Activated CD8-positive, alpha-beta memory T cell treated with anti-CD3 and anti-CD28 coated beads, Interleukin-2, amount 50 U/mL, for 1 hour (primary cell): Measurements from ENCODE around the gene SPATC1L.

Experiments
- DNase-seq: peaks from one replicate; pipeline ENCODE4 v3.0.0-alpha.2; 2020; ENCODE audit errors: extremely low read depth

SPATC1L gene

DNA sequence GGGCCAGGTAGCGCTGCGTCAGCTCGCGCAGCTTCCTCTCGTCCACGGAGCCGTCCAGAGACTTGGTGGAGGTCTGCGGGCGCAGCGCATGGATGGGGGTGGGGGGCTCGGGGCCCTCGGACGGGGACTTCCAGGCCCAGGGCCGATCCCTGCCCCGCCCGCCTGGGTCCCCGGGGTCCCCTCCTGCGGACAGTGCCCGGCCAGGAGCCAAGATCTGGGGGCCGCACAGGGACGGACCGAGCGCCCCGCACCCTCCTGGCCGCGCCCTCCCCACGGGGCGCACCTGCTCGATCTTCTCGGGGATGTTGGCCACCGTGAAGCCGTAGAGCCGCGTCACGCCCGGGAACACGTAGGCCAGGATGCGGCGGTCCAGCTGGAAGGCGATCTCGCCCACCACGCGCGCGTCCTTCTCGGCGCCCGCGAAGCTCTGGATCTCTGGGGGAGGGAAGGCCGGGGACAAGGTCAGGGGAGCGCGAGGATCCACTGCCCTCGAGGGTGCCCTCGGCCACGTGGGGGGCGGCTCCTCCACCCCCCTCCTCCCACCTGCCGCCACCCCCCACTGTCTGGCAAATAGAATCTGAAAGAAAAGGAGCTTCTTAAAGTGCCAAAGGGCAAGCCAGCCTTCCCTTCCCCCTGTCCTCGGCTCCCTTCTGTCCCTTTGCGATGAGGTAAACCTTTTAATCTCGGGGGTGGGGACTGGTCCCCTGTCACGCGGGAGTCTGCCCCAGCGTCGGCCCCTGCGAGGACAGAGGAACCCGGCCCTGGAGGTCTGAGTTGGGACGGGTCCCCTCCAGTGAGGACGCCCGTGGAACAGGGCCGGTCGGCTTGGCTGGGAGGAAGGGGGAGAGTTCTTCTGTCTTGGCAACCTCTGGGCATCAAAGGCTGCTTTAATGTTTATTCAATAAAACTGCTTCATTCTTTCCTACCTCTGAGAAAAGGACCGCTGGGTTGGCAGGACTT is 22.3 kb downstream of the SPATC1L start:
- DNase-seq = no peak

DNA sequence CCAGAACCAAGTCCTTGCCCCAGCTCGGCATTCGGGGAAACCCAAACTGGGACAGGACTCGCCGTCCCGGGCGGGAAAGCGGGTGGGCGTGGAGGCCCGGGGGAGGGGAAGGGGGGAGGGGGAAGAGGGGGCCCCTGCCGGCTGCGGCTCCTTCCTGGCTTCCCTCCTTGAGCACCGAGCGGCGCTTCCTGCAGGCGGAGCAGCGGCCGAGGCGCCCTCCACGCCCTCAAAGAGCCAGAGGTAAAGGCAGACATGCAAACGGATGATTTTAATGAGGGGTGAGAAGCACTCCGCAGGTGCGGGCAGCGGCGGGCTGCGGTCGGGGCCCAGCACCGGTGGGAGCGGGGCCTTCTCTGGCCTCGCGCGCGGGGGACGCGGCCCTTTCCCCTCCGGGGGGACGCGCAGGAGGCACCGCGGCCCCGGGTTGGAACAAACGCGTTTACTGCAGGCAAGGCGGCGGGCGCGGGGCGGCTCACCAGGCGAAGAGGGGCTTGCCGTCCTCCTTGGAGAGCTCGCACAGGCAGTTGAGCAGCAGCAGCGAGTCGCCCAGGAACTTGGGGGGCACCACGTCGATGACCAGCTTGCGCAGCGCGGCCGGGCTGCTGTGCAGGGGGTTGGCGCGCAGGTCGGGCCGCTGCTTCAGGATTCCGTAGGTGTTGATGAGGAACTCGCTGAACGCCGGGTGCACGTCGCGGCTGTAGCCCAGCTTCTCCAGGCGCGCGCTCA is 23.2 kb downstream of the SPATC1L start:
- no peak for DNase-seq

DNA sequence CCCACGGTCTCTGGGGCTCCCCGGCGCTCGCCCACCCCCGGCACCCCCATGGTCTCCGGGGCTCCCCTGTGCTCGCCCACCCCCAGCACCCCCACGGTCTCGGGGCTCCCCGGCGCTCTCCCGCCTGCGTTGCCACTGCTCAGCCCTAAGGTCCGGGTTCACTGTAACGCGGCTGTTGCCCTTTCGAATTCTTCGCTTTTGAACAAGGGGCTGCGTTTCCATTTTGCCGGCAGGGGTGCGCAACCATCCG is 23.7 kb downstream of the SPATC1L start:
- DNase-seq = no peak

DNA sequence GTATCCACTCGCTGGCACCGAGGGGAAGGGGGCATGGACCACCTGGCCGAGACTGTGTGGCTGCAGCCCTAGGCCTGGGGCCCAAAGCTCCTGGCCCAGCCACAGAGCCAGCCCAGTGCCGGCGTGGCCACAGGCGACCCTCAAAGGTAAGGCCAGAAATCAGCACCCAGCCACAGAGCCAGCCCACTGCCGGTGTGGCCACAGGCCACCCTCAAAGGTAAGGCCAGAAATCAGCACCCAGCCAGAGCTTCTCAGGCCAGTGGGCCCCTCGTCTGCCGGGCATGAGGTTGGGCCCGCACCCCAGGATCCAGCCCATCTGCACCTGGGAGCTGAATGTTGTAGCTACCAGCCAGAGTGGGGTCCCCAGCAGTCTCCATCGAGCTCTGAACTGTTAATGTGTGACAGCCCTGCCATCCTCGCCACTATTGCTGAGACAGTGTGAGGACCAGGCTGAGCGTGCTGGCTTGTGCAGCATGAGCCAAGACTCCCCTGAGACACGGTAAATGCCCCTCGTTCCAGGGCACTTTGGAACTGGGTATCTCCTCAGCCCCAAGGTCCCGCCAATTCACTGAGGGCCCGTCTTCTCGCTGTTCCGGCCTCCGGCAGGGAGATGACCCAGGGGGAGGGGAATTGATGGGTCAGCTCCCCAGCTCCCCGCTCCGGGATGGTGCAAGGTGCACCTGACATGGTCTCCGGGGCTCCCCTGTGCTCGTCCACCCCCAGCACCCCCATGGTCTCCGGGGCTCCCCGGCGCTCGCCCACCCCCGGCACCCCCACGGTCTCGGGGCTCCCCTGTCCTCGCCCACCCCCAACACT is 24.2 kb downstream of the SPATC1L start:
- no peak for DNase-seq

DNA sequence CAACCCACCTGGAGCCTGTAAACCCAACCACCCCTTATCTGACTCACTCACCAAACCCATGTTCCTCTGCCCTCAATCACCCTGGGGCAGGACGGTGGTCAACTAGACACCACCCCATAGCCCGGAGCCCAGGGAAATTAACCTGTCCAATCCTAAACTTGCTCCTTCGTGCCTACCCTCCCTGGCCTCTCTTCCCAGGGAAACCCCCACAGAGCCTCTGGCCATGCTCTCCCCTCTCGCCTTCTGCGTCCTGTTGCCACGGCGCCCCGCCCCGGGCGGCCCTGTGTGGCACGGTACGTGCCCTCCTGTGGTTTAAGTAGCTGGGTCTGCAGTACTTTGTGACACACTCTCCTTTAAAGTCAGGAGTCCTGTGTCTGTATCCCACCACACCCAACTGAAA is 24.9 kb downstream of the SPATC1L start:
- no peak for DNase-seq

DNA sequence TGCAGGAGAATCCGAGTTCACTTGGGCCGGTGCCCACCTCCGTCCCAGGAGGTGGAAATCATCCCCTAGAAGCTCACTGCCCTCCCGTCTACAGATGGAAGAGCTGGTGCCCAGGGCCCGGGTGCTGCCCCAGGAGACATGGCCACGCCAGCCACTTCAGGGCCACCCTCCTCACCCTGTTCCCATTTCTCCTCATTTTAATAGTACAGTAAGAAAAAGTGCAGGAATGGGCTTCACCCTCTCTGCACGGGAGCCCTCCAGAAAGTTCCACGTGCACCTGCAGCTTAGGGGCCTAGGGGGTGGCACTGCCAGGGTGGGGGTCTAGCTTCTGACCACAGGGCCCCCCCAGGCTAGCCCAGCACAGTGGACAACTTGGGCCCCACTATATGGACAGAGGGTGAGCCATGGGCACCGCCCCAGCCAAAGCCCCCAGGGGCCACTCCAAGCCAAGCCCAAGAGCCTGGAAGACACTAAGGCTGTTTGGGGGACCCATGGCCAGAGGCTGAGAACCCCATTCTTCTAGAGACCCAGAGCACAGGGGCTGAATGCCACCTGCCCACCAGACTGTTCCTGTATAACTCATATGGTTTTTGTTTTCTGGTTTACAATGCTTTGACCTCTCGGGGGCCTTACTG is 25.5 kb downstream of the SPATC1L start:
- DNase-seq = no peak

DNA sequence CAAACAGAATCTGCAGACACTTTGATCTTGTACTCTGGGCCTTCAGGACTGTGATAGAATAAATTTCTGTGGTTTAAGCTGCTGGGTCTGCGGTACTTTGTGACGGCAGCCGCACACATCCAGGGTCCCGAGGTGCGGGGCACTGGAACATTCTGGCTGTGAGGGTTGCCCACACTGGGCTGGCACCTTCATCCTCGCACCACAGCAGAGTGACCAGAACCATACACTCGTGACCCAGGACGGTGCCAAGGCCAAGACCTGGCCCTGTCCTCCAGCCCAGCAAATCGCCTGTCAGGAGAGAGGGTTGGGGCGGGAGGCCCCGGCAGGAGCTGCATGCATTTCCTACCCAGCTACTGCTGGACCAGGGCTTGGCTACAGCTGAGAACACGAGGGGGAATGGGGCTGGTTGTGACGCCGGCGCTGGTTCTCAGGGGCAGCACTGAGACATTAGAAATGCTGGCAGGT is 26.2 kb downstream of the SPATC1L start:
- no peak for DNase-seq

DNA sequence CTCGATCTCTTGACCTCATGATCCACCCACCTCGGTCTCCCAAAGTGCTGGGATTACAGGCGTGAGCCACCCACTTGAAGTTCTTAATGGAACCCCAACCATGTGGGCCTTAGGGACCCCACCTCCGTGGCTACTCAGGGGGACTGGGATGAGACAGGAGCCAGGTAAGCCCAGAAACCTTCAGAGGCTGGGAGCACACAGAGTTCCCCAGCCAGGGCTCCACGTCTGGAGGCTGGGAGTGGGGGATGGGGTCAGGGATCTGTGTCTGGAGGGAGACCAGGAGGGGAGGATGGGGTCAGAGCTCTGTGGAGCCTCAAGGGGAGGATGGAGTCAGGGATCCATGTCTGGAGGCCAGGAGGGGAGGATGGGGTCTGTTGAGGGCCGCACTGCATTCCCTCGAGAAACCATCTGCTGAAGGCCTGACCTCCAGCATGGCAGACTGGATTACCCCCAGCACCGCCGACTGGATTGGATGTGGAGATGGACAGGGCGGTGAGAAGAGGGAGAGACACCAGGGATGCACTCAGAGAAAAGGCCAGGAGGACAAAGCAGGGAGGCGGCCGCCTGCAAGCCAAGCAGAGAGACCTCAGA is 26.8 kb downstream of the SPATC1L start:
- no peak for DNase-seq

DNA sequence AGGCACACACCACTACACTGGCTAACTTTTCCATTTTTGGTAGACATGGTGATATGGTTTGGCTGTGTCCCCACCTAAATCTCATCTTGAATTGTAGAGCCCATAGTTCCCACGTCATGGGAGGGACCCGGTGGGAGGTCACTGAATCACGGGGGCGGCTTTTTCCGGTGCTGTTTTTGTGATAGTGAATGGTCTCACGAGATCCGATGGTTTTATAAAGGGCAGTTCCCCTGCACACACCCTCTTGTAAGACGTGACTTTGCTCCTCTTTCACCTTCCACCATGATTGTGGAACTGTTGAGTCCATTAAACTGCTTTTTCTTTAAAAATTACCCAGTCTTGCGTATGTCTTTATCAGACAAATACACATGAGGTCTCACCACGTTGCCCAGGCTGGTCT is 27.6 kb downstream of the SPATC1L start:
- no peak for DNase-seq

DNA sequence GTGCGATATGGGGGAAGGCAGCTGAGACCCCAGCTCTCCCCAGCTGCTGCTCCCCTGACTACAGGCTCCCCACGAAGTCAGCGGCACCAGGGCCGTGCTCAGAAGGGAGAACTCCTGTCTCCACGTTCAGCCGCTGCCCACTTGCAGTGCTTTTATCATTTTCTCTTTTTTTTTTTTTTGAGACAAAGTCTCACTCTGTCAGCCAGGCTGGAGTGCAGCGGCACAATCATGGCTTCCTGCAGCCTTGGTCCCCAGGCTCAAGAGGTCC is 27.9 kb downstream of the SPATC1L start:
- no peak for DNase-seq

DNA sequence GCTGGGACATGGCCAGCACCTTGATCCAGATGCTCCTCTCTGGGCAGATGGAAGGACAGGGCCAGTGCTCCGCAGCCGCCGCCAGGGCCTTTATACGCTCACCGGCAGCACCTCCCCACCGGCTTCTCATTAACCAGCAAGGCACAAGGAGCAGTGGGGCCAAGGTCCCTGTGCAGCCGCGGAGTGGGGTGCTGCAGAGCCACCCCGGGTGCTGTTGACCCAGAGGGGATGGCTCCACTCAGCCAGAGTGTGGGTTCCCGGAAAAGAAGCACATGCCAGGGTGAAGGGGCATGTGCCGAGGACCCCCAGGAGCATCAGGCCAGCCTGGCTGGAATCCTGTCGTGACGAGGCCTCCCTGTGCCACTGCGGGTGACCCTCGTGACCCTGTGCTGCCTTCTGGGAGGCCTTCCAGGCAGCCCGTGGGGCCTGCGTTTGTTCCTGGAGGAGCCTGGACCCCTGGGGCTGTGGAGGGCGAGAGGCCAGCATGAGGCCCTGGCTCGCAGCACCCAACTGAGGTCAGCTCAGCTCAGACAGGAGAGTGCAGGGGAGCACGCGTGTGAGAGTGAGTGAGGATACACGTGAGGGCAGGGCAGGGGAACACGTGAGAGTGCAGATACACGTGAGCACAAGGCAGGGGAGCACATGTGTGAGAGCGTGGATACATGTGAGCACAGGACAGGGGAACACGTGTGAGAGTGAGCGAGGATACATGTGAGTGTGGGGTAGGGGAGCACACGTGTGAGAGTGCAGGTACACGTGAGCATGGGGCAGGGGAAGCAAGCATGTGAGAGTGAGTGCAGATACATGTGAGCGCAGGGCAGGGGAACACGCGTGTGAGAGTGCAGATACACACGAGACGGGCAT is 28.5 kb downstream of the SPATC1L start, which contains the start of gene FTCD:
FTCD (minus strand) TSS at position 66 of the 864 bp plus-strand sequence; CDS start at position 10, 56 bp downstream.
- DNase-seq = no peak

DNA sequence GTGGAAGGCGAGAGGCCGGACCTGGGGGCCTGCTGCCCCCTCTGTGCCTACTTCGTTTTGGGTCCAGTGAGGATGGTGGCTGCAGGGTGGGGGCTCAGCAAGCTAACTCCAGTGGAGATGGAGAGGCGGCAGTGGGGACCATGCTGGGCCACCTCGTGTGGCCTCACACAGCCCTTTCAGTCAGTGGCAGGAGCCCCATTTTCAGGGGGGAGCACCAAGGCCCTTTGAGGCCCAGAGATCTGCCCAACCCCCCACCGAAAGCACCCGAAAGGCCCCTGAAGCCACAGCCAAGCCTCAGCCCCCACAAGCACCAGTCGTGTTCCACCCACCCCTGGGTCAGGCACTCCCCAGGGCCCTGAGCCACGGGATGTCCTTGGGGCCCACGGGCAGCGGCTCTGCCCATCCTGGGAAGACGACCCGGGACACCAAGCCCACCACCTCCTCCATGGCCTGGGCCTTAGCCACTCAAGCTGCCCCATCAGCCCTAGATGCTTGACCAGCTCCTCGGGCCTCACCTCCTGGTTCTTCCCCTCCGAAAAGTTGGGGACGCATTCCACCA is 29.2 kb downstream of the SPATC1L start:
- DNase-seq = no peak

DNA sequence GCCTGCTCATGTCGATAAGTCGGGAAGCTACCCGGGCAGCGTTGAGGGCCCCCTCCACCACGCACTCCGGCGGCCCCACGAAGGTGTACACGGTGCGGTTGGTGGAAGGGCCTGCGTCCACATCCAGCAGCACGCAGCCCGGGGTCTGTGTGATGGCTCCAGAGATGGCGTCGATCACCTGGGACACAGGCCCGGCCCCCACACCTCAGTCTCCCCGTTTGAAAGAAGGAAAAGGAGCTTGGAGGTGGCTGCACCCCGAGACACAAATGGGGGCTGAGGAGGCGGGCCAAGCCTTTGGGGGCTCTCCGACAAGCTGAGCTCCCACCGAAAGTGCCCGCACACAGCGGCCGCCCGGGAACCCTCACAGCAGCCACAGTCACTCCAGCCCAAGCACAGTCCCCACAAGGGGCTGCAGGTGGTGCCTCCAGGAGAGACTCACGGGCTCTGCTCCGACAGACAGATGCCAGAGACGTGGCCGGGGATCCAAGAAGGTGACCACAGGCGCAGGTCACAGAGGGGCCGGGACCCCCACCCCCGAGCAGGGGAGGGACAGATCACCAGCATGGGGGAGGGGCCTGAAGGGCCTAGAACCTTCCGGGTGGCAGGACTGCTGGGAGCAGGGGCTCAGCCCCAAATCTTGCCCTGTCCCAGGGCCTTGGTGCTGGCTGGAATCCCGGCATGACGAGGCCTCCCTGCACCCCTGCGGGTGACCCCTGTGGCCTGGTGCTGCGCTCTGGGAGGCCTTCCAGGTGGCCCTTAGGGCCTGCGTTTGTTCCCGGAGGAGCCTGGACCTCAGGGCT is 29.9 kb downstream of the SPATC1L start:
- DNase-seq = no peak

DNA sequence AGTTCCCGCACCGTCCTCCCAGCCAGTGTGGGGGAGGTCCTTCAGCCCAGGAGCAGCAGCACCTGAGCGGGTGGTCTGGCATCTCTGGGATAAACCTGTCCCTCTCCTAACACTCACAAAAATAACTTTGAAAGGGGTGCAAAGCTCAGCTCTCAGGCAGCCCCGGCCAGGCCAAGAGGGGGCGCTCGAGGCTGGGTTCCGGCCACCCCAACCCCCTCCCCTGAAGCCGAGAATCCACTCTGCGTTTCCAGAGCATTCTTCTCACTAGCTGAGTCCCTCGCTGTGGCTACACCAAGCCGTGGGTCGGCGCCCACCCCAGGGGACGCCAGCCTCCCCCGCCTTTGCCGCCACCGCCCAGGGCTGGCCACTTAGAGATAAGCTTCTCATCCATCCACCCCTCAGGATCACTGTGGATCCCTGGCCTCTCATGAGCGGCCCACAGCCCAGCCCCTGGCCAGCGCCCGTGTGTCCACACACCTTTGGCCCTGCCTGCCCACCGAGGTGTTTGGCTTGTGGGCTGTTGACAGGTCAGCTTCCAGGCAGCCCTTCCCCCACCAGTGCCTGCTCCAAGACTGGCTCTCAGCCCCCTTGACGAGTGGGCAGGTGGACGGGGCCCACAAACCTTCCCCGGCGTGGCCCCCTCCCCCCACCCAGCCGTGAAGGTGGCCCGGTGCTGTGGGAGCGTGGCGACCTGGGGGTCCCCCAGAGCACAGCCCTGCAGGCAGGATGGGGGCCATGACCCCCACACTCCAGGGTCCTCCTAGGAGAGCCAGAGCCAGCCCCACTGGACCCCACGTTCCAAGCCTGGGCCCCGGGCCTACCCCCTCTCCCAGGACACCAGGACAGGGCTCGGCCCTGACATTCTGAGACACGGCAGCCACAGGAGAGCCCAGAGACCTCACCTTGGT is 30.8 kb downstream of the SPATC1L start:
- no peak for DNase-seq

DNA sequence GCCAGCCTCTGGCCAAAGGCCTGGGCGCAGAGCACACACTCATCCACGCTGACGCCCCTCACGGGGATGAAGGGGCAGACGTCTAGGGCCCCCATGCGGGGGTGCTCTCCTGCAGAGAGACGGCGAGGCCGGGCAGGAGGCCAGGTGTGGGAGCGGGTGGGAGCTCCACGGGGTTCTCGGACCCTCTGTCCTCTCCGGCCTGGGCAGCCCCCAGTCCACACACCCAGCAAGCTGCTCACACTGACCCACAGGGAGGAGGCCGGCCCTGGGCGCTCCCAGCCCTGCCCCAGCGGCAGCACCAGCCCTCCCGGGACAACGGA is 31.4 kb downstream of the SPATC1L start:
- no peak for DNase-seq

DNA sequence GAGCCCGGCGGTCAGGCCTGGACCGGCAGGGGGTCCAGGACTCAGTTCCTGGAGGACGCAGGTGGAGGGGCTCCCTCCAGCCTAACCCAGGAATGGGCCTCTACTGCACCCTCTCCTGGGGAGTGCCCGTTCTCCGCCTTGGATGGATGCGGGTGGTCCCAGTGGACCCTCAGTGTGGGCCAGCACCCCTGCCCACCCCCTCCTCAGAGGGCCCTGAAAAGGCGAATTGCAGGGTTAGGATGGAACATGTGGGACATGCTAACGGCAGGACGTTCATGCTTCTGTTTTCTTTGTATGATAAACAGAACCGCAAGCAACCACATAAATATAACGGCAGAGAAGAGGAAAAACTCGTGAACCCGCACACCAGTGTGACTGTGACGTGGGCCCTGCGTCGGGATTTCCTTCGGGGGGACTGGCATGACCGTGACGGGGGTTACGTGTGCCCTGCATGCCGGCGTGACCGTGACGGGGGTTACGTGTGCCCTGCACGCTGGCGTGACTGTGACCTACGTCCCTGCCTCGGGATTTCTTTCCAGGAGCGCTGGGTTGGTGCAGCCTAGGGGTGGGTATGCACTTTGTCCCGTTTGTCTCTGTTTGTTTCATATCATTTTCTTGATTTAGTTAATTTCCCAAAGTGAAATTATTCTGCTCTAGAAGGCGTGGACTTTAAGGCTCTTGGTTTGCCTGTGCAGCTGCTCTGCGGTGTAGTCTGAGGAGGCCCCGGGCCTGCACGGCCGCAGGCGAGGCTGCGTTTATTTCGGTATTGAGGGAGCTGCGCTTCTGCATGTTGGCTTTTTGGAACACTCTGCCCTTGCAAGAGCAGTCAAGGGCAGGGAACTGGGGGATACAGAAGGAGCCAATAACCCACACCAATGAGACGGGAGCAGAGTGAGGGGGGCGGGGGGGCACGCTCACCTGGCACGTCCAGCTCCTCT is 32.0 kb downstream of the SPATC1L start:
- DNase-seq = no peak

DNA sequence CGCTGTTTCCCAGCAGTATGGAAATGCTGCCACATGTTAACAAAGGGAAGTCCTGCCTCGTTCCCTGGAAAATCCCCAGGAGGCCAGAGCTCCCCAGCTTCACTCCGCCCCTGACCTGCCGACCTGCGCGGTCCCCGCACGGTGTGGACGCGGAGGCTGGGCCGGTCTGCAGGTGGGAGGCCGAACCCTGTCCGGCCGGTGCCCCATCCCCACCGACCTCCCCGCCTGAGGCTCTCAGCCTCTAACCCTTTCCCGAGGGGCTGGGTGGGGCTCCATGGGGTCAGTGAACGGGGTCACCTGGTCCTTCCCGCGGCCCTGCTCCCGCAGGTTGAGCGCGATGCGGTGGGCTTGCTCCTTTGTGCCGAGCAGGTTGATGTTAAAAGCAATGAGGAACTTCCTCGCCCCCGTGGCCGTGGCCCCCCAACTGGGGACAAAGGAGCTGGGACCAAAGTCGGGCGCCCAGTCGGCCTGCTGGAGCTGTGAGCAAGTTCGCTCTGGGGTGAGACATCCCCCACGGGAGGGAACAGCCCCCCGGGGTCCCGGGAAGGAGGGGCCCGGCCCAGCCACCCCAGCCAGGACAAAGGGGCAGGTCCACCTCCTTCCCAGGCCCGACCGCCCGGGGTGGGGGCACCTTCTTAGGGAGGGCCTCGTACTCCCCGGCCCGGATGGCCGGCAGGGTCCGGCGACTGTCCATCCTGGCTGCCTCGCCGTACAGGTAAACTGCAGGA is 32.8 kb downstream of the SPATC1L start:
- no peak for DNase-seq
